HG02759 (cell line): ENCODE data around the gene MYO1E.
"Not testable (repeated sequence)": the region's sequence is repeated elsewhere in the genome, so short reads cannot be mapped to it uniquely, and the experiment has no call there.

Experiments used
- ATAC-seq: cut with Tn5 transposase; IDR thresholded peaks from one replicate; pipeline ENCODE4 v1.9.1; 2021; ENCODE audit warnings: mild to moderate bottlenecking, moderate library complexity; ENCODE audit not compliant: unreplicated experiment

The MYO1E gene

DNA sequence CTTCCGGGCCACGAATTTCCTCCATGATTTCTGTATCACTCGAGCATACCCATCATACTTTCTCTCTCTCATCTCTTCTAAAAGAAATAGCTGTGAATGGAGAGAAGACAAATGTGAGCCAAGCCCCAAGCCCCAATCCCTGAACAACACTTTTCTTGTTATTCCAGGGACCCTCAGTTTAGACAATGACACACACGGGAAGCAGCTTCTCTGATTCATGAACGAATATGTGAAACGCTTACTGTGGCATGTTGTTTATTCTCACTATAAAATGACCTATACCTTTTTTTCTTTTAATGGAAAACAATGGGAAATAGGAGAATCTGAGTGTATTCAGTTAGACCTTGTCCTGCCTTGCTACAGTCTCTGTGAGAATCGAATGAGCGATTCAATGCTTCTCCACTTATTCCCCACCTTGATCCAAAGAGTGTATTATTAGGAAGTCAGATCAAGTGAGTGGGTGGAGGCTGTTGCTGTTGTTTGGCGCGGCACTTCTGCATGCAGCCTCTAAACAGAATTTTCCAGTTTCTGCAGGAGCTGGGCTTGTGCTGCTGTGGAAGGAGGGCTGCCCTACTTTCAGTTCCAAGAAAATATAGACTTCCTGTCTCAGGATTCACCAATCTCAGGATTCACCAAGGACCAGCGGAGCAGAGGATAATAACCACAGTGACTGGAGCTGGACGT lies 198.4 kb downstream of the MYO1E start:
- no peak for ATAC-seq

DNA sequence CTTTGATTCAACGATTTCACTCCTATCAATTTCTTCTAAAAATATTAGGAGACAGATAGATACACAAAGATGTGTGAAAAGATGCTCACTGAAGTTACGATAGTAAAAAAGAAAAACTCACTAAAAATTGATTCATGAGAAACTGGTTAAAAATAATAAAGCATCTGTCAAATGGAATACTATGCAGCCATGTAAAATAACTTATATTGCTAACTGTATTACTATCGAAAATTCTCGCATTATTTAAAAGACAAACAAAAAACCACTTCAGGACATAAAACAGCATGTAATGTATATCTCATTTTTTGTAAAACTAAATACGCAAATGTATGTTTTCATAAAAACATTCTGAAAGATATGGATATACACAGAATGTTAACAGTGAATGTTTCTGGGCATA lies 199.5 kb downstream of the MYO1E start:
- no peak for ATAC-seq

DNA sequence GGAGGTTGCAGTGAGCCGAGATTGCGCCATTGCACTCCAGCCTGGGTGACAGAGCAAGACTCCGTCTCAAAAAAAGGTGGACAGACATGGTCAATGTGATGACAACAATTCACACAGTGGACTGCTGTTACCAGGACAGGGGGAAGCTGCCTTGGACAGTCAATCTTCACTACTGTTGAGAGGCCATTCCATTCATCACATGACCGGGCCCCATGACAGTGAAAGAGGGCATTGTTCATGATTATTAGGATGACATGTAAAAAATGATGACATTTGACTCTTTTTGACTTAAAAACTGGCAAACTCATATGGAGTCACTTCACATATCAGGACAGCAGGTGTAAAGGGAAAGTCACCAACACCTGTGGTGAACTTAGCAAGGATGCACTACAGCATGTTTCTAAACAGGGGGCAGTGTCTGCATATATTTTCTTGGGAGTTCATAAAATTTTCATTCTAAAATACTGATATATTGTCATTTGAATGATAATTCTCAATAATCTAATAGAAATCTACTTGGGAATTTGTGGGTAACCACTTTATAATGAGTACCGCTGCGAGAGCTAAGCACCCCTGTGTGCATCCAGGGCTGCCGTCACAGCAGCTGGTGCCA lies 200.3 kb downstream of the MYO1E start:
- ATAC-seq, result no peak

DNA sequence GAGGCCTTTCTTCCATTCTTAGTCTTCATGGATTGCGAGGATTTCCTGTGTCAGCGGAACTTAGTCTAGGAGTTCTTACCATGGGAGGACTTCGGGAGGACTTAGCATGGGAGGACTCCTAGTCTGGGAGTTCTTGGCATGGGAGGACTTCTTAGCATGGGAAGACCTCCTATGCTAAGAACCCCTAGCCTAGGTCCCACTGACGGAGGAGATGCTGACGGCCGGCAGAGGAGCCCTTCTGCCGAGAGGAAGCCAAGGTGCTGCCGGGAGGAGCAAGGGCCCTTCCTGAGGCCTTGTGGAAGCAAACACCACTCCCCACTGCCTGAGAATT lies 201.6 kb downstream of the MYO1E start:
- no peak for ATAC-seq

DNA sequence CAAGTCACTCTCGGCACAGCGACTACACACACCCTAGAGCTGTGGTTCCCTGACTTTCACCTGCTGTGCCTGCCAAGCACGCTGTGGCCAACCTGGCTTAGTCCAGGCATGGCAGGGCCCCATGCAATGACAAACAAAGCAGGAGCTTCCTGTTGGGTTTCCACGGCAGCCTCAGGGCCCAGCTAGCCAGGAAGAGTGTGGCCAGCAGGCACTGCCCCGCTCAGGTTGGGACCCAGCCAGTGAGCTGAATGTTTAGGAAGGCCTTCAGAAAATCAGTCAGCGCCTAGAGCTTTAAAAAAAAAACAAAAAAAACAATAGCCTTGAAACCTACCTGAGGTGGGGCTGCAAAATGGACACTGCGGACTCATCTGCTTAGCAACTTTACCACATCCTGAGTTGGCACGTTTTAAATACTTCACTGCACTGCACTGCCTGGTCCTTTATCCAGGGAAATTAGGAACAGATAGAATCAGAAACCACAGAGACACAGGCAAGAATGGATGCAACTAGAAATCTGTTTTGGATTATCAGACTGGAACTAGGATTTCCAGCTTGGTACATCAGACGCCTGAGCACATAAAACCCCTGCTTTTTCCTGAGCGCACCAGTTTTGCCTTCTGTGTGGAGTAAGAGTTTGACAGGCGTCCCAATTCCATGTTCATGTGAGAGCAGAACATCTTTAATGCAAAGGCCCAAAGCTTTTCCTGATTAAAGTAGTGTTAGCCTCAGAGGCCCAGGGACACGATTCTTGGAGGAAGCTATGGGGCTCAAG lies 202.2 kb downstream of the MYO1E start:
- no peak for ATAC-seq

DNA sequence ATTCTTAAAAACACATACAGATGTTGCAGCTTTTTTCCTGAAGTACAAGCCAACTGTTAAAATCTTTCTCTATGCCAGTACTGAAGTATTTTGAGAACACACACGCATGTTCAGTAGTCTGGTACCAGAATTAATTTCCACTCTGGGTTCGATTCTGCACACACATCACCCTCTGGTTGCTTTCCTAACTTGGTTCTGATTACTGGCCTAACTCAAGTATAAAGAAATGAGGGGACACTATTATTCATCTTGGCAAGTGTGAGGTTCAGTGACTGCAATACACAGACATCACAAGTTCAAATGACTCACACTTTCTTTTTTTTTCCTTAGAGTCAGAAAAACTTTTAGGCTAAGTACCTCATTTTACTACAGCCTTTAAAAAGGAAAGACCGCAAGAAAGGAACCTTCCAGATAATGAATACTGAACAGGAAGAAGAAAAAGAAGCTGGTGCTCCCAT lies 203.4 kb downstream of the MYO1E start:
- ATAC-seq, result no peak

DNA sequence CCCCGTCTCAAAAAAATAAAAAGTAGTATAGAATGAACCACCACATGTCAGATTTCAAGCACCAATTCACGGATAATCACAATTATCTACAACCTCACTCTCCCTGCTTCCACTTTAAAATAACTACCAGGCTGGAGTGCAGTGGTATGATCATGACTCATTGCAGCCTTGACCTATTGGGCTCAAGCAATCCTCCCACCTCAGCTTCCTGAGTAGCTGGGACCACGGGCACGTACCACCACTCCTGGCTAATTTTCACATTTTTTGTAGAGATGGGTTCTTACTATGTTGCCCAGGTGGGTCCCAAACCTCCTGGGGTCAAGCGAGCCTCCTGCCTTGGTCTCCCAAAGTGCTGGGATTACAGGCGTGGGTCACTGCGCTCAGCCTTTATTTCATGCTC lies 204.1 kb downstream of the MYO1E start:
- no peak for ATAC-seq

DNA sequence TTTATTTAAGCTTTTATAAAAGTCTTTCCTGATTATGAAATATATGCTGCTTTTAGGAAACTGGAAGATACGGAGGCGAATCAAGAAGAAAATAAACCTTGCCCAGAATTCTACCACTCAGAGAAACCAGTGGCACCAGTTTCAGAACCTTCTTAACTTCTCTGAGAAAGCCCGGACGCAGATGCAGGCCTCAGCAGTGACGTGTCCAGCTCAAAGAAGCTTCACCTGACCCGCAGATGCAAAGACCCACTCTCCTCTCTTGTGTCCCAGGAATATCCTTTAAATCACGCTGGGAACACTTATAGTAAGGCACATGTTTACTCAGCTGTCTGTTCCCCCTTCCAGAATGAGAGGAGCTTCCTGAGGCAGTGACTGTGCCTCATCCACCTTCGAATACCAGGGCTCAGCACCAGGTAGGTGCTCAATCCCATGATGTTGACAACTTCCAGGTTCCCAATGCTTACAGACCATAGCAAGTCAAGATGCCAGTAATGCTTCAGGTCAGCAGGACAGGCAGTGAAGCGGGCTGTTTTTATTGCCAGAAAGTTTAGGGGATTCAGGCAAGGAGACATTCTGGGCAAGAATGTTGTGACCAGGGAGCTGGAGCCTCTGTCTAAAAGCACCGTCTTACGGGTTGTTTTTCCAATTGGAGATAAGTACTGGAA lies 205.9 kb downstream of the MYO1E start:
- ATAC-seq, result no peak

DNA sequence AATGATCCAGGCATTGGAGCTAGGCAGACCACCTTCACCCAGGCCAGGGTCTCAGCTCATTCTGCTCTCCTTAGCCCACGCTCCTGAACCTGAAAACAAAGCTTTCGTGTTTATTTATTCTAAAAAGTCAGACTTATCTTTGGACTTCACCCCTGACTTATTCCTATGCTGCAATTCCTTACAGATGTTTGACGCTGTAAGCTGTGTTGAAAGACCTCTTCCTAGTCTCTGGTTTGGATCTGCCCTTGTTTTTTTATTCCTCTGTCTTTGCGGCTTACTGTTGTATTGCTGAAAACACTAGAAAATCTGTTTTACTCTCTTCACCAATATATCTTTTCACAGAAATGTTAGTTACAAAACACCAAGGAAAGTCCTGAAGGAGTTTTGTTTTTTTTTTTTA lies 206.5 kb downstream of the MYO1E start:
- ATAC-seq, result no peak

DNA sequence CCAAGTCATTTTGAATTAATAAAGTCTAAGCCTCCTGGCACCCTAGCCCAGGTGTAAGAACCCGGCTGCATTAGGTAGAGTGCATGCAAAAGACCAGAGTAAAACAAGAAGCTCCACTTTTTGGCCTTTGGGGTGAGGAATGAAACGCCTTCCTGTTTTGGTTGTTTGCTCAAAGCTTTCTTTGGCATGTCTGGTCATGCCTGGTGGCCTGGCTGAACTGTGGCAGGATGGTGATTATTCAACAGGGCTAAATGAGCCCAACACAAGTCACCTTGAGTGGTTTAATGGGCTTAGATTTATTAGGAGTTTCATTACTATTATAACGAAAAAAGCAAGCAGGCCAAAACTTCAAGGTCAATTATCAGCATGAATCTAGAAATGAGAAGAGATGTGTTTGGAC lies 206.9 kb downstream of the MYO1E start:
- no peak for ATAC-seq

DNA sequence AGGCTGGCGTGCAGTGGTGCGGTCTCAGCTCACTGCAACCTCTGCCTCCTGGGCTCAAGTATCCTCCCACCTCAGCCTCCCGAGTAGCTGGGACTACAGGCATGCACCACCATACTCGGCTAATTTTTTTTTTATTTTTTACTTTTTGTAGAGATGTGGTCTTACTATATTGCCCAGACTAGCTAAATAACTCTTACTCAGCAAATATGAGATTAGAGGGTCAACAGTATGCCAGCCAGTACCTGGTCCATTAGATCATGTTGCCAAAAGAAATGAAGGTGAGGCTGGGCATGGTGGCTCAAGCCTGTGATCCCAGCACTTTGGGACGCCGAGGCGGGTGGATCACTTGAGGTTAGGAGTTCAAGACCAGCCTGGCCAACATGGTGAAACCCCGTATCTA lies 210.6 kb downstream of the MYO1E start:
- not testable (repeated sequence) for ATAC-seq

DNA sequence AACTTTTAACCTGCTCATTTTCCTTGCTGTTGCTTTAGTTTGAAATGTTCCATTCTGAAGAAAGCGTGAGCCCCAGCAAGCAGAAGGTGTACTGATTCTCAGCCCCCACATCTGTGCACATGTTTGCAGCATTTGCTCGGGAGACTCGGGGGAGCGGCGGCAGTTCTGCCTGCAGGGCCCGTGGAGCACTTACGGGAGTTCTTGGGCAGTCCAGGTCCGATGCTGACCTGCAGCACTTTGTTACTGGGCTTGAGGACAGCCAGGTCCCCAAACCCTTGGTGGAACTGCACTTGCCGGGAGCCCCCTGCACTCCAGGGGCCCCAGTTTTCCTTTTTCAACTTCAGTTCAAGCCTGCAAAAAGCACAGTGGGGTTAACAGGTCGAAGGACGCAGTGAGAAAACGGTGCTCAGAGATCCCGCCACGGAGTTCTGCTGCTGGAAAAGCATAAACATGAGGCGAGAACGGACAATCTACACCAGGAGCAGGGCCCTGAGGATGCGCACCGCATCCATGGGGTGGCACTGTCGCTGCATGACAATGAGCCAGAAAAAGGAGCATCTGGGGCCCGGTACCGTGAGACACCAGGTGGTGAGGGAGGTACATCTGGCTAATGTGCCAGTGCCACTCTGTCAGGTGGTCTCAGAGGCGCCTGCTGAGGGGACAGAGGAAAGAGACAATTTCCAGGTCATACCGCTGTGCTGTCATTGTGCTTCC lies 211.6 kb downstream of the MYO1E start:
- no peak for ATAC-seq

DNA sequence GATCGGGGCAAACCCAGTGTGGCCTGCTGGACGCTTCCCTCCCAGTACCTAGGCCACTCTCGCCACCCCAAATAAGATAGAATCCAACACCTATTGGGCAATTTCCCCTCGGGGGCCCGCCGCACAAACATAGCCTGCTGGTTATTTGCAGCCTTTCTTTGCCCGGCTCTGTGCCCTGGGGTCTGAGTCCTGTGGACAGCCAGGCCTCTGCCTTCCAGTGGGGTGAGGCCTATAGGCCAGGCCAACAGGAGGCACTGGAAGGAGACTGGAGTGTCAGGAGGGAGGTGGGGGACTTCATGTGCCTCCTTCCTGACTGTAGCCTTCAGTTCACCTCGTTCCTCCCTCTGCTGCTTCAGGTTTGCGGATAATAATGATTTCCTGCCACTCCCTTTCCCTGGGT lies 213.5 kb downstream of the MYO1E start:
- no peak for ATAC-seq

DNA sequence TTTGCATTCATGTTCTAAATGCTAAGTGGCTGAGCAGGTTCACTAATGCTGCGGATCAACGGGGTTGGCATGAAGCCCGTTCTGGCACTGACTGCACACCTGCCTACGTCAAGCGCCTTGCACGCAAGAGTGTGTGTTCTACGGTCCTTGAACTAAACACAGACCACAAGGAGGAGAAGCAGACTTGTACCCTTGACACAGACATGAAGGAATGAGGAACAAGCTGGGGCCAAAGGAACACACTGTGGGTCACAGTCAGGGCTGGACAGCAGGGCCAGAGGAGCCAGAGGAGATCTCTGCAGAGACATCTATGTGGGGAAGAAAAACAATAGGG lies 214.0 kb downstream of the MYO1E start:
- no peak for ATAC-seq

DNA sequence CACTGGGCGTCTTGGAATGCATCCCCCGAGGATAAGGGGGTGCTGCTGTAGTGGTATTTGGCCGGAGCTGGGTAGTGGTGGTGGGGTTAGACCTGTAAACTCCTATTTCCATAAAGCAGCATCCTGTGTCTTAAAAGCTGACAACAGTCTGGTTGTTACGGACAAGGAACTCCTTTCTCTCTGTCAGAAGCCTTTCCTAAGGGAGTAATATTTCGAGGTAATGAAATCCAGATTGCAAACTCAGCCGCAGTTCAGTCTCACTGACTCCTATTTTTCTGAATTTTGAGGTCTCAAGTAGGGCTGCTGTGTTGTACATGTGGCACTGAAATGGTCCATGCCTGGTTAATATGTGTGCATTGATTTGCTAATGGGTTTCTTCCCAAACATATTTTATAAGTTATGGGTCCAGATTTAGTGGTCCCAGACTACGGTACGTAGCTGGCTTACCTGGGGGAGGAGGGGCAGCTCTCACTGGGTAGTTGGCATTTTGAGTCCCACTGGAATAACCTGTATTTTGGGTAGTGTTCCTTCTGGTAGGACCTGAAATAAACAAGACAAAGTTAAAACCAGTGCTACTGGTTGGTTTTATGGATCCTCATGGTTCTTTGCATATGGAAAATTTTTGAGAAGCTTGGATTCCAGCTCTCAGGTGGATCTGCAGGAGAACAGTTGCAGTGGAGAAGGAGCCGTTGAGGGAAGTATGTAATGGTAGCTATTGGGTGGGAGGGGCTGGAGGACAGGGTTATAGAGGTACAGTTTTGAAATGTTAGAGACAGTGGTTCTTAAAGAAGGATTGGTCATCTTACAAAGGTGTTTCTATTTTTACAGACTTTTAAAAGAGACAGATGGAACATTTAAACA lies 214.6 kb downstream of the MYO1E start:
- ATAC-seq, result no peak

DNA sequence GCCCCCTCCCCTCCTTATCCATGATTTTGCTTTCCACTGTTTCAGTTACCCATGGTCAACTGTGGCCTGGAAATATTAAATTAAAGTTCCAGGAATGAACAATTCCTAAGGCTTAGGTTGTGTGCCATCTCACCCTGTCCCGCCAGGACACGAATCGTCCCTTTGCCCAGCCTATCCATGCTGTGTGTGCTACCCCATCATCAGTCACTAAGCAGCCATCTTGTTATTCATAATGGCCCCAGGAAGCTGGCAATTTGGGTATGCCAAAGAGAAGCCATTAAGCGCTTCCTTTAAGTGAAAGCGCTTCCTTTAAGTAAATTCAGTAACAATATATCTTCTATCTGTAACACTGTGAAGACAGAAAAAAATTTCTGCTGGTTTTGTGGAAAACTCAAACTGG lies 215.3 kb downstream of the MYO1E start:
- ATAC-seq, result no peak

DNA sequence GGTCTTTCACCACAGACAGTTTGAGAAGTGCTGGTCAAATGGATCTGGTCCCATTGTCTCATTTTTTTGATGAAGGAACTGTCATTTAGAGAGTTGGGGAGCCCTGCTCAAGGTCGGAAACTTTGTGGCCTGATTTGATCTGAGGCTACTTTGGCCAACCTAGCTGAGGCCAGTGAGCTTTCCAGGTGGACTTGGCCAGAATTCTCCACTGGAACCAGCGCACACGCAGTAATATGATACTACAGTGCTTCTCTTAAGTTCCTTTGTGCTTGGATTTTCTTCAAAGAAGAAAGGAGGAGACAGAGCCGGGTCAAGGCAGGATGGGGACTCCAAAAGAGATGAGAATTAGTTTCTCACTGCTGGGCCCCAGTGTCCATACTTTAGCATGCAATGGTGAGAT lies 217.2 kb downstream of the MYO1E start:
- ATAC-seq, result no peak

DNA sequence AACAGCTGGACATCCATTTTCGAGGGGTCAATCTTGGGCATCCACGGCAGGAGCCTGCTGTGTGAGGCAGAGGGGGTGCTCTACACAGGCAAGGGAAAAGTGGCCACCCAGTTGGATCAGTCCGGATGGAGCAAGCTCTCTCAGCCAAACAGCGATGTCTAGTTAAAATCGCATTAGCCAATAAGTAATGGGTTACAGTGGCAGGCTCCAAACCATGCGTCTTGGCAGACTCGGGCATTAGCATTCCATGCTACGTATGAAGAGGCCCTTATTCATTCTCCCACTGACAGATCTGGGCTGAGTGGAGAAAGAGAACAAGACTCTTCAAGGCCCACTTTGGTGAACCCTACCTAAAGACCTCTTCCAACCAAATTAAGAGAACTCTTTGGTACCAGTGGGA lies 218.4 kb downstream of the MYO1E start:
- ATAC-seq, result no peak

DNA sequence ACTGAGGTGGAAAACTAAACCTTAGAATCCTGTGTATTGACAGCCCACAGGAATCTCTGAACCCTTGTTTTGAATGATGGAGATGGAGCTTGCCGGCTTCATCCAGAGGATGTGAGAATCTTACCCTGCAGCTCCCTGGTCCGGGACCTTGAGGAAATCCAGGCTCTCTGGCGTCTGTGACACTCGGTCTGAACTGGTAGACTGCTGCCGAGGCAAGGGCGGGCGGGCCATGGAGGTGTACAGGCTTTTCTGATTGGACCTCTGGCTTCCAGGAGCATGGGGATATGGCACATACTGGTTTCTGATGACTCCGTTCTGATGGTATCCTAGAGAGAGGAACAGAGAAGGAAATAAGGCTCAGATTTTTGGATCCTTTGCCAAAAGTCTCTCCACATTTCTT lies 219.2 kb downstream of the MYO1E start:
- ATAC-seq, result no peak

DNA sequence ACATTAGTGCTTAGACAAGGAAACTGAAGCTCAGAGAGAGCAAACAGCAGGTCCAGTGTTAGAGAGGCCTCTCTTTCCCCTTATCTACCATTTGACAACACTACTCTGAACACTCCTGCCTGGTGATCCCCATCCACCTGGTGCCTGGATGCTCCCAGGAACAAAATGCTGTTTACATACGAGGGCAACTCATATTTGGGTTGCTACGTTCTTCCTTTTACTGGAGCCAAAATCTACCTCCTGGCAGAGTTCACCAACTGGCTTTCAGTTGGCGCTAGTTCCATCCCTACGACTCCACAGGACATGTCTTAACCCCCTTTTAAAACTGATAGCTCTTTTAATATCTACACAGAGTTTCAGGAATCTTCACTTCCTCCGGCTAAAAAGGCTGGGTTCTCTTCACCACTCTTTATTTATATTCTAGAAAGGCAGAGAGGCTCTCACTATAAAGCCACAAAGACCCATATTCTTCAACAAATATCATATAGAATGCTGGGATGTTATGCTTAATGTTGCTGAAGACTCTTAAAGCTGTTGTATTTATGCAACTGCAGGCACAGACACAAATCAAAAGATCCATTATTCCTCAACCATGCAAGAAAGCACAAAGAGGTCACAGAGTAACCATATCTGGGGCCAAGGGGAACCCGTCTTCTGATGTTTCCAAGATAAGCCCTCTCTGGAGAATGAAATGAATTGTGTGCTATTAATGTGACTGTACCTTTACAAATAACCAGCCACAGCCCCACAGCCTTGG lies 219.8 kb downstream of the MYO1E start:
- ATAC-seq, result no peak
